K562 (cell line): ENCODE results near the gene IKBKE. TPM values are rescaled to one million over a fixed set of nuclear protein-coding genes. Genes with fewer than 3 reads are reported as not detected.

Experiments used
- ARID3A ChIP-seq: IDR thresholded peaks from 2 replicates; pipeline ENCODE4 v1.6.1; 2012; ENCODE audit warnings: low read depth, low read length, improper control_type of control experiment, borderline replicate concordance
- MGA ChIP-seq: fragments of 450-650 bp; IDR thresholded peaks from 2 replicates; pipeline ENCODE4 v1.6.1; 2016; ENCODE audit warnings: mild to moderate bottlenecking, moderate library complexity
- PHB ChIP-seq: fragments of 250-450 bp; sonication (Bioruptor Pico); IDR thresholded peaks from 2 replicates; pipeline ENCODE4 v1.5.0; 2021
- PREB ChIP-seq: sonication (generic); formaldehyde crosslinking; IDR thresholded peaks from 2 replicates; pipeline ENCODE4 v1.8.1; 2023; ENCODE audit warnings: mild to moderate bottlenecking, missing genetic modification reagents
- polyA plus RNA-seq, 8 experiments: library from polyadenylated mRNA; depleted of rRNA in 4 of 8; stranded (reverse) in 5 of 8; unstranded in 3 of 8; fragments of >200 nt; fragmentation: Nextera tagmentation in 2 of 8; fragmentation: Illumina TruSeq in 1 of 8; extraction: Ambion mirVana in 2 of 8; extraction: Trizol in 1 of 8; gene quantifications; 2 replicates each; pipeline versions ENCODE4 v1.2.1 to v1.2.3, GENCODE V29; 2011 to 2014; ENCODE audit warnings: inconsistent platforms in 1 of 8, missing spikeins in 1 of 8
- total RNA-seq, 7 experiments: library from RNA; depleted of rRNA in 6 of 7; stranded (reverse); fragments of >200 nt in 6 of 7; fragmentation: Illumina TruSeq in 2 of 7; extraction: Trizol in 2 of 7; gene quantifications; 2 replicates each; pipeline versions ENCODE4 v1.2.1 to v1.2.3, GENCODE V29; 2011 to 2021; ENCODE audit warnings: low replicate concordance in 1 of 7

Gene IKBKE
- total and polyA plus RNA-seq, 9 of the 15 experiments (the other 6 are each of a cell fraction or from before 2014, with no cell fraction given): 2.3 to 9.0 (median 4.8) TPM

DNA sequence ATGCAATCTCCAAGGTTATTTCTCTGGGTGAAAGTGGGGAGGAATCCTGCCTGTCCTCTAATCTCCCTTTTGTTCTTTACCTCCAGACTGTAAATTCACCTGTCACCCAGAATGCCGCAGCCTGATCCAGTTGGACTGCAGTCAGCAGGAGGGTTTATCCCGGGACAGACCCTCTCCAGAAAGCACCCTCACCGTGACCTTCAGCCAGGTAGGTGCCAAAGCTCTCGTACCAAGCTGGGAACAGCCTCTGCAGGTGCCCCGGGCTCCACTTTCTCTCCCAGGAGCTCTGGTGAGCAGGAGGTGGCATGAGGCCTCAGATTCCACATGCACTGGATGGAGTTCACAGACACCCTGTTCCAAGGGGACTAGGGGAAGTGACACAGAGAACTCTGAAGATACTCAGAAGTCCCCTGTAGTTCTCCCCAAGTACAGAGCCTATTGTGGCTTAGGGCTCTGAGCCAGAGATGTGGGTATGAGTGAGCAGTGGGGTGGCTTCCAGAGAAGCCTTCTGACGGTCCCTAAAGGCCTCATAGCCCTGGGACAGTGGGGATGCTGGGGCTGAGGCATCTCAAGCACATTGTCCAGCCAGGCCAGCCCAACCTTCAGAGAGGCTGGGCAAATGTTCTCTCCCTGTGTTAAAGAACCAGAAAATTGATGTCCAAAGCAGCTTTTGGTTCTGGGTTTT, 68.0 kb downstream of the IKBKE start (continued):
- no peak for TF ChIP-seq MGA
- no peak for TF ChIP-seq PHB (CRISPR knock-in tag)
- no peak for TF ChIP-seq PREB
- no peak for TF ChIP-seq ARID3A
